GM19025 (cell line): ENCODE data around the gene TRIP10.
"Not testable (repeated sequence)": the region's sequence is repeated elsewhere in the genome, so short reads cannot be mapped to it uniquely, and the experiment has no call there.

ENCODE experiments used
- ATAC-seq: cut with Tn5 transposase; IDR thresholded peaks from one replicate; pipeline ENCODE4 v1.9.1; 2021; ENCODE audit warnings: mild to moderate bottlenecking, low read depth, moderate library complexity; ENCODE audit not compliant: unreplicated experiment

TRIP10 gene

GRCh38 chr19:6788896-6789295 is 49.4 kb downstream of the TRIP10 start:
- ATAC-seq: no peak

GRCh38 chr19:6790194-6791128 is 51.0 kb downstream of the TRIP10 start:
- no peak for ATAC-seq

GRCh38 chr19:6791237-6791636 is 51.8 kb downstream of the TRIP10 start:
- ATAC-seq: no peak

GRCh38 chr19:6793411-6793810 is 53.9 kb downstream of the TRIP10 start:
- ATAC-seq: no peak

- no peak for ATAC-seq
Observed at GRCh38 chr19:6793973-6794372, 54.5 kb downstream of the TRIP10 start.

- no peak for ATAC-seq
Observed at GRCh38 chr19:6794686-6795431, 55.4 kb downstream of the TRIP10 start.

- no peak for ATAC-seq
Observed at GRCh38 chr19:6796278-6796677, 56.8 kb downstream of the TRIP10 start.

GRCh38 chr19:6797646-6798045 is 58.2 kb downstream of the TRIP10 start:
- ATAC-seq: no peak

- ATAC-seq: not testable (repeated sequence)
Observed at GRCh38 chr19:6800160-6800790, 60.8 kb downstream of the TRIP10 start.

- ATAC-seq: no peak
Observed at GRCh38 chr19:6800991-6801484, 61.6 kb downstream of the TRIP10 start.
